Fibroblast of the aortic adventitia (primary cell): ENCODE results near the gene XRRA1. TPM values are rescaled to one million over a fixed set of nuclear protein-coding genes. Genes with fewer than 3 reads are reported as not detected.

Experiments used
- DNase-seq: peaks from one replicate; pipeline ENCODE4 v3.0.0-alpha.2; 2010; ENCODE audit warnings: low read depth
- H3K4me3 ChIP-seq: 2 replicates; pipeline ENCODE4 v1.5.1; 2011; ENCODE audit warnings: low read depth, mild to moderate bottlenecking, control low read depth, low read length, moderate library complexity
- CTCF ChIP-seq: IDR thresholded peaks from 2 replicates; pipeline ENCODE4 v1.5.1; 2011; ENCODE audit warnings: mild to moderate bottlenecking, low read length, control low read depth, inconsistent platforms; ENCODE audit not compliant: insufficient read depth
- total RNA-seq: library from RNA; depleted of rRNA; stranded (reverse); fragments of >200 nt; gene quantifications from 2 replicates; pipeline ENCODE4 v1.2.3, GENCODE V29; 2012; ENCODE audit warnings: low replicate concordance

The XRRA1 gene
- total RNA-seq, 1 donor, result 14.5 TPM

- H3K4me3 ChIP-seq, result no peak overlapping the region
- no peak for TF ChIP-seq CTCF
- DNase-seq, result no peak
These were observed 35.8 kb upstream of the XRRA1 start for GRCh38 chr11:74984730-74985129.

GRCh38 chr11:74984070-74984469 lies 35.2 kb upstream of the XRRA1 start:
- no peak overlapping the region for H3K4me3 ChIP-seq
- TF ChIP-seq CTCF, result no peak
- no peak for DNase-seq

GRCh38 chr11:74981888-74982287 lies 33.0 kb upstream of the XRRA1 start:
- H3K4me3 ChIP-seq, result no peak overlapping the region
- TF ChIP-seq CTCF, result no peak

GRCh38 chr11:74980634-74981033 lies 31.7 kb upstream of the XRRA1 start:
- no peak overlapping the region for H3K4me3 ChIP-seq
- no peak for DNase-seq
- TF ChIP-seq CTCF, result no peak

More at GRCh38 chr11:74981888-74982287, 33.0 kb upstream of the XRRA1 start:
- no peak for DNase-seq

GRCh38 chr11:74978041-74978440 lies 29.1 kb upstream of the XRRA1 start:
- DNase-seq, result no peak
- no peak for TF ChIP-seq CTCF
- H3K4me3 ChIP-seq, result no peak overlapping the region

- H3K4me3 ChIP-seq, result no peak overlapping the region
- no peak for DNase-seq
- no peak for TF ChIP-seq CTCF
These were observed 22.5 kb upstream of the XRRA1 start for GRCh38 chr11:74971424-74971823.

GRCh38 chr11:74970852-74971395 lies 22.0 kb upstream of the XRRA1 start:
- no peak for DNase-seq
- TF ChIP-seq CTCF, result no peak
- H3K4me3 ChIP-seq, result no peak overlapping the region
